ENCODE measurements around the gene CDKN3.

DNA sequence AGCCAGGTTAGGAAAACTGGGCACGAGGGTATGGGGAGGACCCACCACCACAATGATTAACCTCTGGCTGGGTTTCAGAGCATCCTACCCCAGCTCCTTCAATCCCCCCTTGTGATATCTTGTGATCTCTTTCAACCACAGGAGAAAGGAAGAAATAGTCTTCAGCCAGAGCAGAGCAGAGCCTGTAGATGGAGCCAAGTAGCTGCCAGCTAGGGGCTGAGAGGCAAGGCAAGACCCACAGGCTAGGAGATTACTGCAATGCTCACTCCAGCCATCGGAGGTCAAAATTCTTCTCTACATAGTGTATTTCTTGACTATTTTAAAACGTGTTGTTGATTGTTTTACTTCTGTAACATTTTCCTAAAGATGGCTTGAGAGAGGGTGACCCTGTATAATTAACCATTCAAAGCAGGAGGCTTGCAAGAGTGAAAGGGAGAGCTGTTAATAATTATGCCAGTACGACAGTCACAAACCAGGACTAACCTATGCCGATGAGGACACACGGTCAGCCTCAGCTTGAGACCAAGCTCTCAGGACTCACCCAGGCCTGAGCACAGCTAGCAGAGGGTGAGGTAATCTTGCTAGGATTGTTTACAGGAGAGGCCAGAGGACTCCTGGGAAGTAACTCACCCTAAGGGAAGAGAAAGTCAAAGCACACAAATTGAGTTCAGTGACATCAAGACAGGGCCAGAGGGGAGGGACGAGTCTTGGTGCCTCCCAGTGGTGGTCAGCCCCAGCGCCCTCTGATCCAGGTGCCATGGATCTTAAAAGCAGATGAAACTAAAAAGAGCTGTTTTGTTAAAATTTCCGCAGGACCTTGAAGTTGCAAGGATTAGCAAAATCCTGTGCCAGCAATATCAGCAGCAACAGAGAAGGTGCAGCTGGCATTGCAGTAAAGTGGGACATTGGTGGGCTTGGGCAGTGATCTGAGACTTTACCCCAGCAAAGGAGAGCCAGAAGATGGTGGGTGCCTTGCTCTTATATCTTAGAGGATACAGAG is 29.8 kb upstream of the CDKN3 start:
- no peak for TF ChIP-seq POLR2A (IDR thresholded peaks at IDR 0.05)
- TF ChIP-seq, protein P1, sequence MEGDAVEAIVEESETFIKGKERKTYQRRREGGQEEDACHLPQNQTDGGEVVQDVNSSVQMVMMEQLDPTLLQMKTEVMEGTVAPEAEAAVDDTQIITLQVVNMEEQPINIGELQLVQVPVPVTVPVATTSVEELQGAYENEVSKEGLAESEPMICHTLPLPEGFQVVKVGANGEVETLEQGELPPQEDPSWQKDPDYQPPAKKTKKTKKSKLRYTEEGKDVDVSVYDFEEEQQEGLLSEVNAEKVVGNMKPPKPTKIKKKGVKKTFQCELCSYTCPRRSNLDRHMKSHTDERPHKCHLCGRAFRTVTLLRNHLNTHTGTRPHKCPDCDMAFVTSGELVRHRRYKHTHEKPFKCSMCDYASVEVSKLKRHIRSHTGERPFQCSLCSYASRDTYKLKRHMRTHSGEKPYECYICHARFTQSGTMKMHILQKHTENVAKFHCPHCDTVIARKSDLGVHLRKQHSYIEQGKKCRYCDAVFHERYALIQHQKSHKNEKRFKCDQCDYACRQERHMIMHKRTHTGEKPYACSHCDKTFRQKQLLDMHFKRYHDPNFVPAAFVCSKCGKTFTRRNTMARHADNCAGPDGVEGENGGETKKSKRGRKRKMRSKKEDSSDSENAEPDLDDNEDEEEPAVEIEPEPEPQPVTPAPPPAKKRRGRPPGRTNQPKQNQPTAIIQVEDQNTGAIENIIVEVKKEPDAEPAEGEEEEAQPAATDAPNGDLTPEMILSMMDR (IDR thresholded peaks at IDR 0.05), result no peak
- TF ChIP-seq POLR2AphosphoS5 (IDR thresholded peaks at IDR 0.05; ENCODE audit: insufficient read depth in 1 of 2, low read depth in 1 of 2), result no peak

Measured in vagina (tissue), 2 donors.